Brain microvascular endothelial cell (primary cell): Measurements from ENCODE around the gene NDUFS8.

ENCODE experiments used
- DNase-seq: peaks from one replicate; pipeline ENCODE4 v3.0.0-alpha.2; 2020
- H3K27ac ChIP-seq: fragments of 250-450 bp; sonication (Bioruptor Pico); 2 replicates; pipeline ENCODE4 v1.5.1; 2020; ENCODE audit warnings: mild to moderate bottlenecking, moderate library complexity
- H3K27me3 ChIP-seq: fragments of 250-450 bp; sonication (Bioruptor Pico); replicated peaks from 2 replicates; pipeline ENCODE4 v1.5.1; 2020; ENCODE audit warnings: mild to moderate bottlenecking
- H3K36me3 ChIP-seq: fragments of 250-450 bp; sonication (Bioruptor Pico); replicated peaks from 2 replicates; pipeline ENCODE4 v1.5.1; 2020; ENCODE audit warnings: mild to moderate bottlenecking
- H3K4me3 ChIP-seq: 2 replicates; pipeline ENCODE4 v1.5.1; 2011; ENCODE audit warnings: low read depth, mild to moderate bottlenecking, control low read depth, low read length, moderate library complexity
- CTCF ChIP-seq: IDR thresholded peaks from 2 replicates; pipeline ENCODE4 v1.5.1; 2011; ENCODE audit warnings: low read depth, mild to moderate bottlenecking, moderate library complexity, low read length, control low read depth, inconsistent platforms; ENCODE audit errors: missing control alignments
- in situ Hi-C: cut with HindIII; loops from 2 replicates; pipeline ENCODE4 v1.10.0; 2017; ENCODE audit warnings: low sequenced_read_pairs, low pct_ligation_motif_present

Gene NDUFS8

GRCh38 chr11:68053117-68053516, 22.6 kb downstream of the NDUFS8 start:
- Histone ChIP-seq H3K4me3 (no peak overlapping the region), H3K36me3 (peaks cover 46% of the 10 kb centered on the region), H3K27me3 (no peaks in the 10 kb centered on the region), H3K27ac (no peak overlapping the region)
- in situ Hi-C loops, result no loop called here
- no peak for TF ChIP-seq CTCF
- no peak for DNase-seq

GRCh38 chr11:68053981-68054812, 23.7 kb downstream of the NDUFS8 start:
- DNase-seq, result no peak
- in situ Hi-C loops, result no loop called here
- no peak for TF ChIP-seq CTCF
- Histone ChIP-seq H3K27me3 (no peaks in the 10 kb centered on the region), H3K4me3 (no peak overlapping the region), H3K36me3 (peaks cover 36% of the 10 kb centered on the region), H3K27ac (no peak overlapping the region)

GRCh38 chr11:68056317-68057285, 26.1 kb downstream of the NDUFS8 start:
- no peak for DNase-seq
- H3K4me3 ChIP-seq, result no peak overlapping the region
- no peak overlapping the region for H3K27ac ChIP-seq
- no peaks in the 10 kb centered on the region for H3K27me3 ChIP-seq
- H3K36me3 ChIP-seq, result peaks cover 19% of the 10 kb centered on the region
- no peak for TF ChIP-seq CTCF
- in situ Hi-C loops, result no loop called here

GRCh38 chr11:68057807-68058206, 27.3 kb downstream of the NDUFS8 start:
- H3K27me3 ChIP-seq, result no peaks in the 10 kb centered on the region
- H3K27ac ChIP-seq, result no peak overlapping the region
- H3K36me3 ChIP-seq, result peaks cover 9% of the 10 kb centered on the region
- H3K4me3 ChIP-seq, result no peak overlapping the region
- no peak for TF ChIP-seq CTCF
- DNase-seq, result no peak
- in situ Hi-C loops, result no loop called here

GRCh38 chr11:68061508-68061907, 31.0 kb downstream of the NDUFS8 start:
- Histone ChIP-seq H3K36me3 (peaks cover 5% of the 10 kb centered on the region), H3K4me3 (no peak overlapping the region), H3K27me3 (no peaks in the 10 kb centered on the region), H3K27ac (no peak overlapping the region)
- TF ChIP-seq CTCF, result no peak
- DNase-seq, result no peak
- in situ Hi-C loops, result no loop called here
